ENCODE measurements around the gene PDHX. TPM values are rescaled to one million over a fixed set of nuclear protein-coding genes. Genes with fewer than 3 reads are reported as not detected.
A peak's percentile ranks its signal among the peaks of the same experiment; 100 is the strongest.

PDHX gene
- total RNA-seq, 3 donors from 2014 or later = 25.4 to 27.6 (median 27.0) TPM

DNA sequence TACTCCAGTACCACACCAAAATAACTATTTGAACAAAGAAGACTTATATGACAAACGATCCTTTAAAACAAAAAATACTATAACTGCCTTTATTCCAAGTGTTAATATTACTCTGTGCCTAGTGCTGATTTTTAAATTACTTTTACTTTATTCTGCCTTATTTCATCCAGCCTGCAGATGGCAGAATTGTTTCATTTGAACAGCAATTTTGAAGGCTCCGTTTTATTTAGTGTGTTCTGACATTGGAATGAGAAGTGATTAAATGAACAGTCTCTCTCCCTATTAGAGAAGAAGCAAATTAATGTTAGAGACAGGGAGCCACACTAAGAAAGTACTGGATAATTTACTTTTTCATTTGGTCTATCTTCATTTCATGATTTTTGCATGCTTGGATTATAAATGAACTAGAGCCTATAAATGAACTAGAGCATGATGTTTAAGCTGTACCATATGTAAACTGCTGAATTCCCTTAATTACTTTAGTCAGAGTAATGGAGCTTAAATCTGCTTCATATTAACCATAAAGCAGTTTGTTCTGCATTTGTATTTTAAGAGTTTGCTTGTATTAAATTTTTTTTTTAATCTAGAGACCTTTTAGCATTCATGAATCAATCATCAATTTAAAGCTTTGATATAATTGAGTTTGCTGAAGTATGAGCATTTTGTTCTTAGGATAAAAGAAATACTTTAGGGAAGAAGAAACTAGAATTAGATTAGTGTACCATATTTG lies 9.8 kb downstream of the PDHX start:
- no peaks in the 10 kb centered on the region for H3K9me3 Mint-ChIP-seq
- no peaks in the 10 kb centered on the region for H3K36me3 Mint-ChIP-seq (ENCODE audit: insufficient read depth)
- no peak overlapping the region for H3K4me3 Mint-ChIP-seq
- DNase-seq (no peak), ATAC-seq (peak in 1 of 2 donors; percentile 52)
- H3K27me3 Mint-ChIP-seq (ENCODE audit: low read depth) = no peaks in the 10 kb centered on the region
- peaks cover 16% of the 10 kb centered on the region for H3K4me1 Mint-ChIP-seq (ENCODE audit: low read depth)

DNA sequence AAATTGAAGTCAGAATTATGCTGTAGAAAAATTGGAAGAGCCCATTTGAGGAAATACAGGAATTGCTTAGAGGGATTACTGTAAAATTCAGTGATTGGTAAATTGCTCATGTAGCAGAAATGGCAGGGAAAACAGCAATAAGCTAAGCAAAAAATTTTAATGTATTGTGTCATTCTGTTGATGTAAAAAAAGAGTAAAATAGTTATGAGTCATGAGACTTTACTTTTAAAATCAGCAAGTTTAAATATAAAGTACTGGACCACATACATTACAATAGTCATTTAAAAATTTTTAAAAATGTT lies 10.4 kb downstream of the PDHX start:
- Mint-ChIP-seq H3K4me3 (no peak overlapping the region), H3K36me3 (ENCODE audit: insufficient read depth) (no peaks in the 10 kb centered on the region), H3K4me1 (ENCODE audit: low read depth) (peaks cover 15% of the 10 kb centered on the region), H3K9me3 (no peaks in the 10 kb centered on the region), H3K27me3 (ENCODE audit: low read depth) (no peaks in the 10 kb centered on the region)
- ATAC-seq = no peak
- no peak for DNase-seq

DNA sequence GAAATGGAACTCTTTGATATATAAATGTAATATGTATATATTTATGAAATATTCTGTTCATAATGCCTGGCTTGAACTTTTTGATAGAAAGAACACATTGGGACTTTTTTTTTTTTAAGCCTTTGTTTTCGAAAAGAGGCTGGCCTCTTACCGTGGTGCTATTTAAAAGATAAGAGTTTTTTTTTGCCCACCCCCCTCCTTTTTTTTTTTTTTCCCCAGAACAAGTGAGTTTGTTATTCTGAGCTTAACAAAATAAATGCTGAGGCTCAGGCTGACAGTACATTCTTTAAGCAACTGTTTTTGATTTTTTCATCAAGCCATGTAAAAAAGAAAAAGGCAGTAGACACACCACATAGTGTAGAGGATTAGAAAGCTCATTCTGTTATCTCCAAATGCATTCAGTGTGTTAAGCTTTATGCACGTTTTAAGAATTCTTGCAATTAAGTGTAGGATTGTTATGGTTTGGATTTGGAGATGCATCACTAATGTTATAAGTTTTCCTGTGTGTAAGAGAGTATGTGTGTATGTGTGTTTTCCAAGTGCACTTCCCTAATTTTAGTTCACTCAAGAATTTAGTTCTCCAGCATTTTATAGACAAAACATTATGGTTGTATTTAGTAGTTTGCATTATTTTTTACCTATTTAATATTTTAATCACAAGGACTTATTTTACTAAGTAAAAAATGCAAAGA lies 12.0 kb downstream of the PDHX start:
- H3K9me3 Mint-ChIP-seq = no peaks in the 10 kb centered on the region
- H3K4me1 Mint-ChIP-seq (ENCODE audit: low read depth) = peaks cover 14% of the 10 kb centered on the region
- H3K36me3 Mint-ChIP-seq (ENCODE audit: insufficient read depth) = peaks cover 8% of the 10 kb centered on the region
- no peak overlapping the region for H3K4me3 Mint-ChIP-seq
- no peak for DNase-seq
- no peaks in the 10 kb centered on the region for H3K27me3 Mint-ChIP-seq (ENCODE audit: low read depth)
- no peak for ATAC-seq

- Mint-ChIP-seq H3K4me3 (no peak overlapping the region), H3K4me1 (ENCODE audit: low read depth) (peaks cover 14% of the 10 kb centered on the region), H3K27me3 (ENCODE audit: low read depth) (no peaks in the 10 kb centered on the region), H3K9me3 (no peaks in the 10 kb centered on the region), H3K36me3 (ENCODE audit: insufficient read depth) (peaks cover 13% of the 10 kb centered on the region)
- DNase-seq (no peak), ATAC-seq (no peak)
Measured at GRCh38 chr11:34928960-34929680, 12.7 kb downstream of the PDHX start.

DNA sequence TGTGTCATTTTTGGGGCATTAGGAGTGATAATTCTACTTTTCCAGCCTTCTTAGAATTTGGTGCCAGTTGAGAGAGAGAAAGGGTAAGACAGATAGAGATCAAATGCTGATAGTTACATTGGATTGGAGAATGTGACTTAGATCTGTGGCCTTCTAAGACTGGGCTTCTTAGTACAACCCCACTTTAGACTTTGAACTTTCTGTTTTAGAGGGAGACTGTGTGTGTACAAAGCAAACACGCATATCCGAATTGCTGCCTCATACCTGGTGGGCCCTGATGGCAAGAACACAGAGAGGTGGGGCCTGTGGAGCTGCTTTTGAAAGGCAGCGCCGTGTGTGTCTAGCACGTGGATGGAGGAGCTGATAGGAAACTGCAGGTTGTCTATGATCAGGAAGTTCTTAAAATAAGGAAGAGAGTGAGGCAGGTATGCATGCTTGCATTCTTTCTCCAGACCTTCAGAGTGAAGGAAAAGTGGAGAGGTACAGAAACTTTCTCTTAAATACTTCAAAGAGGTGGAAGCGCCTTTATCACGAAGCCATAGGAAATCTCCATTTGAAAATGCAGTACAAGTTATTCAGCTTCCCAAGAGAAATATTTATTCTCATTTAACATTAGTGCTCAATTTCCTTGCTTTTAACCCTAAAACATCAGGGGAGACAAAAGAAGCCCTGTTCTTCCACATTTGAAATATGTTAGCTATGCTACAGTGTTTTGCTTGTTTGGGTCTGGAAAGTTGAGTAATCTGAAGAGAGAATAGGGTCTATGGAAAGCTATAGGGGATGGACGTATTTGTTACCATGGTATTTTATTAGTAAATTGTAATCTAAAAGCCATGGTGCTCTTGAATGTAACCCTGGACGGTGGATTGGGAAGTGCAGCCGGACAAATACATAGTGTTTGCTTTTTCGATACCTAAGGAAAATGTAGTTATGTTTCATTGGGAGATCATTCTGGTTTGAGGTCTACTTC lies 13.7 kb downstream of the PDHX start:
- H3K4me1 Mint-ChIP-seq (ENCODE audit: low read depth) = peaks cover 14% of the 10 kb centered on the region
- ATAC-seq (no peak), DNase-seq (no peak)
- no peak overlapping the region for H3K4me3 Mint-ChIP-seq
- H3K9me3 Mint-ChIP-seq = no peaks in the 10 kb centered on the region
- no peaks in the 10 kb centered on the region for H3K27me3 Mint-ChIP-seq (ENCODE audit: low read depth)
- peaks cover 14% of the 10 kb centered on the region for H3K36me3 Mint-ChIP-seq (ENCODE audit: insufficient read depth)

DNA sequence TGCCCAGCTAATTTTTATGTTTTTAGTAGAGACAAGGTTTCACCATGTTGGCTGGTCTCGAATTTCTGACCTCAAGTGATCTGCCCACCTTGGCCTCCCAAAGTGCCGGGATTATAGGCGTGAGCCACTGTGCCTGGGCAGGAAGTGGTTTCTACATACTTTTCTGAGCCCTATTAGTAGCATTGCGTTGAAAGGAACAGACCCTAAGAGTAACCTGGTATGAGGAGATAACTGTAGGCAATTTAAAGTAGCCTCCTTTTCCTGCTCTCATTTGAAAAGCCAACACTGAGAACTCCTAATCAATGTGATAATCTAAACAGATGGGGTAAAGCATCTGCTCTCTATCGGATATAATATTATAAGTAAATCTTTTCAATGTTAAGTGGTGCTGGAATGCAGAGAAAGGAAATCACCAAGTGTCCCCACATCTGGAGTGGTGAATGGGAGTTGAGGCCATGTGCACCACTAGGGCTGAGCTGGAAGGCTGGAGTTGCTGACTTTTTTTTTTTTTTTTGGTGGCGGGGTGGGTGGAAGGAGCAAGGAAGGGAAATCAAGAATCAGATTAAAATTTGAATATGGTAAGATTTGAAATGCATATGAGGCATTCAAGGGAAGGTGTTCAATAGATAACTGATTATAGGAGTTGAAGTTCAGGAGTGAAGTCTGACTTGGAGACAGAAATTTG lies 20.7 kb downstream of the PDHX start:
- no peak overlapping the region for H3K4me3 Mint-ChIP-seq
- DNase-seq = no peak
- H3K36me3 Mint-ChIP-seq (ENCODE audit: insufficient read depth) = peaks cover 29% of the 10 kb centered on the region
- peaks cover 21% of the 10 kb centered on the region for H3K4me1 Mint-ChIP-seq (ENCODE audit: low read depth)
- no peaks in the 10 kb centered on the region for H3K9me3 Mint-ChIP-seq
- no peak for ATAC-seq
- no peaks in the 10 kb centered on the region for H3K27me3 Mint-ChIP-seq (ENCODE audit: low read depth)

DNA sequence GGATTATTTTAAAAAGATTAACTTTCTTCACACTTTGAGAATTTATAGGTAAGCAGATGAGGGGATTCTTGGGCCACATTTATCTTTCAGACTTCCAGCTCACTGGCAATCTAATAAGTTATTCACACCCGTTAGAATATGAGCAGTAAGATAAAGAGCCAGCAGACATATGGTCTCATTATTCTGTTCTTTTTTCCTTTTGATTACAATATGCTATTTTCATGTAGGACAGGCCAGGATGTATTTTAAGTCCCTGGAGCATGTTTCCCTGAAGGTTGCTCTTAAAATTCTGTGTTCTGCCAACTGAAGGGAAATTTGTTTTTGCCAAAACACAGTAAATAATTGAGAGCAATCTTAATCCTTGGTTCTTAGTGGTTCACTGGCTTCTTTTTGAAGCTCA lies 22.2 kb downstream of the PDHX start:
- Mint-ChIP-seq H3K9me3 (no peaks in the 10 kb centered on the region), H3K4me1 (ENCODE audit: low read depth) (peaks cover 21% of the 10 kb centered on the region), H3K4me3 (no peak overlapping the region), H3K36me3 (ENCODE audit: insufficient read depth) (peaks cover 20% of the 10 kb centered on the region), H3K27me3 (ENCODE audit: low read depth) (no peaks in the 10 kb centered on the region)
- ATAC-seq (no peak), DNase-seq (no peak)

- Mint-ChIP-seq H3K27me3 (ENCODE audit: low read depth) (no peaks in the 10 kb centered on the region), H3K4me1 (ENCODE audit: low read depth) (peaks cover 21% of the 10 kb centered on the region), H3K36me3 (ENCODE audit: insufficient read depth) (peaks cover 21% of the 10 kb centered on the region), H3K4me3 (no peak overlapping the region), H3K9me3 (peaks cover 3% of the 10 kb centered on the region)
- ATAC-seq = no peak
- DNase-seq = no peak
Measured at GRCh38 chr11:34940026-34940677, 23.7 kb downstream of the PDHX start.

GRCh38 chr11:34941688-34942087 lies 25.3 kb downstream of the PDHX start:
- H3K36me3 Mint-ChIP-seq (ENCODE audit: insufficient read depth) = peaks cover 12% of the 10 kb centered on the region
- DNase-seq = no peak
- peaks cover 3% of the 10 kb centered on the region for H3K9me3 Mint-ChIP-seq
- no peak for ATAC-seq
- H3K4me3 Mint-ChIP-seq = no peak overlapping the region
- H3K27me3 Mint-ChIP-seq (ENCODE audit: low read depth) = no peaks in the 10 kb centered on the region
- peaks cover 9% of the 10 kb centered on the region for H3K4me1 Mint-ChIP-seq (ENCODE audit: low read depth)

GRCh38 chr11:34944692-34945091 lies 28.3 kb downstream of the PDHX start:
- Mint-ChIP-seq H3K27me3 (ENCODE audit: low read depth) (no peaks in the 10 kb centered on the region), H3K36me3 (ENCODE audit: insufficient read depth) (peaks cover 18% of the 10 kb centered on the region), H3K9me3 (peaks cover 3% of the 10 kb centered on the region), H3K4me3 (no peak overlapping the region), H3K4me1 (ENCODE audit: low read depth) (peaks cover 4% of the 10 kb centered on the region)
- DNase-seq (no peak), ATAC-seq (no peak)

DNA sequence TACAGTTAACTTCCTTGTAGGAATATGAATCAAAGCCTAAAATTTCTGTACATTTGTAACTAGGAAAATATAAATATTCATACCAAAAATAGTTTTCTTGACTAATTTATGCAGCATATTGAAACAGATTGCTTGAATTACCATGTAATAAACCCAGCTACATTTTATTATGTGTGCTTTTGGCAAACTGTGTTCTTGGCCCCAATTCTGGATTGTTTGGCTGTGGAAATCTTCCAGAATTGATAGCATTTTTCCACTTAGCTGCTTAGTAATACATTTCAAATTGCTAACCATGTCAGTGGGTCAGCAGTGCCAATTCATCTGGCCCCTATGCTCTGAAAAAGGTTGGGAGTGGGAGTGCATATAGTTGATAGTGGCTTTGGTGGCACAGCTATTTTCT lies 32.3 kb downstream of the PDHX start:
- no peaks in the 10 kb centered on the region for H3K27me3 Mint-ChIP-seq (ENCODE audit: low read depth)
- H3K36me3 Mint-ChIP-seq (ENCODE audit: insufficient read depth) = peaks cover 14% of the 10 kb centered on the region
- H3K4me3 Mint-ChIP-seq = no peak overlapping the region
- peaks cover 3% of the 10 kb centered on the region for H3K9me3 Mint-ChIP-seq
- DNase-seq (no peak), ATAC-seq (no peak)
- peaks cover 5% of the 10 kb centered on the region for H3K4me1 Mint-ChIP-seq (ENCODE audit: low read depth)

- Mint-ChIP-seq H3K4me3 (no peak overlapping the region), H3K36me3 (ENCODE audit: insufficient read depth) (peaks cover 18% of the 10 kb centered on the region), H3K27me3 (ENCODE audit: low read depth) (no peaks in the 10 kb centered on the region), H3K9me3 (no peaks in the 10 kb centered on the region), H3K4me1 (ENCODE audit: low read depth) (peaks cover 6% of the 10 kb centered on the region)
- ATAC-seq (peak in 1 of 2 donors; percentile 34), DNase-seq (no peak)
Measured at GRCh38 chr11:34953955-34954354, 37.5 kb downstream of the PDHX start.

DNA sequence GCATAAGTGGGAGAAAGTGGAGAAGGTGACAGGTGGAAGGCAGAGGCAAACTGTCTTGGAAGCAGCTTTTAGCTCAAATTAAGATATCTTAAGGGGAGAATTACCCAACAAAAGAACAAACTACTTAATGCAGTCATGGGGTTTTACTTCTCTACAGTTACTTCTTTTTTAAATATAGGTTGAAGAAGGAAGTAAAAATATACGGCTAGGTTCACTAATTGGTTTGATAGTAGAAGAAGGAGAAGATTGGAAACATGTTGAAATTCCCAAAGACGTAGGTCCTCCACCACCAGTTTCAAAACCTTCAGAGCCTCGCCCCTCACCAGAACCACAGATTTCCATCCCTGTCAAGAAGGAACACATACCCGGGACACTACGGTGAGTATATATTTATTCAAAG lies 40.8 kb downstream of the PDHX start:
- H3K9me3 Mint-ChIP-seq = no peaks in the 10 kb centered on the region
- H3K36me3 Mint-ChIP-seq (ENCODE audit: insufficient read depth) = peaks cover 32% of the 10 kb centered on the region
- ATAC-seq = no peak
- peaks cover 6% of the 10 kb centered on the region for H3K4me1 Mint-ChIP-seq (ENCODE audit: low read depth)
- no peak overlapping the region for H3K4me3 Mint-ChIP-seq
- H3K27me3 Mint-ChIP-seq (ENCODE audit: low read depth) = no peaks in the 10 kb centered on the region
- no peak for DNase-seq

All from activated T-cell treated with anti-CD3 and anti-CD28 coated beads, Interleukin-2, amount 50 U/mL, for 4 hours (primary cell).